Activated CD8-positive, alpha-beta T cell treated with anti-CD3 and anti-CD28 coated beads, Interleukin-2, amount 10 ng/mL, durations not matched to agents 7 days and 5 days (primary cell): ENCODE results near the gene MIPOL1. TPM values are rescaled to one million over a fixed set of nuclear protein-coding genes. Genes with fewer than 3 reads are reported as not detected.

Source experiments
- total RNA-seq, 2 experiments: library from RNA; stranded (reverse); gene quantifications; one replicate each; pipeline ENCODE4 v1.2.3, GENCODE V29; 2021

The MIPOL1 gene
- total RNA-seq, 2 experiments from 2014 or later = not detected

Other genes with a start within 250 kb of the MIPOL1 start
- gene SLC25A21, start 25.3 kb upstream of the MIPOL1 start, total RNA-seq = not detected